Left hindlimb (tissue), 1 donor: ENCODE measurements around the gene VTN.
A peak's percentile ranks its signal among the peaks of the same experiment; 100 is the strongest.

Experiments
- DNase-seq: peaks from one replicate; pipeline ENCODE4 v3.0.0-alpha.2; 2018

Gene VTN

GRCh38 chr17:28367641-28368305 is 2.3 kb downstream of the VTN start:
- no peak for DNase-seq

GRCh38 chr17:28366605-28367004 is 3.5 kb downstream of the VTN start:
- no peak for DNase-seq

- DNase-seq: no peak
These were observed 4.6 kb downstream of the VTN start for GRCh38 chr17:28365487-28365886.

GRCh38 chr17:28364665-28365363 is 5.3 kb downstream of the VTN start, which contains the start of gene SEBOX:
TSS of gene SEBOX (minus strand) at chr17:28365199. CDS start at chr17:28365151, 48 bp downstream.
- DNase-seq: no peak

- no peak for DNase-seq
These were observed 6.1 kb downstream of the VTN start for GRCh38 chr17:28363776-28364650.

GRCh38 chr17:28363186-28363585 is 6.9 kb downstream of the VTN start:
- no peak for DNase-seq

- no peak for DNase-seq
These were observed 12.3 kb downstream of the VTN start for GRCh38 chr17:28357901-28358197.

- peak; percentile 97 for DNase-seq
These were observed 12.8 kb downstream of the VTN start, which contains the start of gene POLDIP2 for GRCh38 chr17:28357061-28357900. TSS of gene POLDIP2 (minus strand) at chr17:28357527. CDS start at chr17:28357448, 79 bp downstream.

- DNase-seq: no peak
These were observed 19.8 kb downstream of the VTN start for GRCh38 chr17:28350271-28350670.

GRCh38 chr17:28348979-28349378 is 21.1 kb downstream of the VTN start:
- no peak for DNase-seq

- DNase-seq: no peak
These were observed 22.7 kb downstream of the VTN start for GRCh38 chr17:28347261-28347891.

GRCh38 chr17:28346746-28347246 is 23.3 kb downstream of the VTN start:
- no peak for DNase-seq

- DNase-seq: no peak
These were observed 23.9 kb downstream of the VTN start for GRCh38 chr17:28346199-28346580.

- DNase-seq: no peak
These were observed 24.5 kb downstream of the VTN start for GRCh38 chr17:28345419-28346198.

- no peak for DNase-seq
These were observed 25.6 kb downstream of the VTN start for GRCh38 chr17:28344435-28344901.

- DNase-seq: no peak
These were observed 26.1 kb downstream of the VTN start for GRCh38 chr17:28344011-28344410.

GRCh38 chr17:28343491-28343932 is 26.6 kb downstream of the VTN start:
- DNase-seq: no peak

- no peak for DNase-seq
These were observed 27.8 kb downstream of the VTN start for GRCh38 chr17:28342313-28342712.

- no peak for DNase-seq
These were observed 28.6 kb downstream of the VTN start for GRCh38 chr17:28341516-28341915.

GRCh38 chr17:28340374-28340773 is 29.7 kb downstream of the VTN start:
- DNase-seq: no peak

- no peak for DNase-seq
These were observed 30.7 kb downstream of the VTN start for GRCh38 chr17:28339431-28339830.
